ENCODE data around the gene CERS6. TPM values are rescaled to one million over a fixed set of nuclear protein-coding genes. Genes with fewer than 3 reads are reported as not detected.

The CERS6 gene
- total RNA-seq, 4 donors from 2014 or later, result 35.7 to 60.6 (median 39.2) TPM

DNA sequence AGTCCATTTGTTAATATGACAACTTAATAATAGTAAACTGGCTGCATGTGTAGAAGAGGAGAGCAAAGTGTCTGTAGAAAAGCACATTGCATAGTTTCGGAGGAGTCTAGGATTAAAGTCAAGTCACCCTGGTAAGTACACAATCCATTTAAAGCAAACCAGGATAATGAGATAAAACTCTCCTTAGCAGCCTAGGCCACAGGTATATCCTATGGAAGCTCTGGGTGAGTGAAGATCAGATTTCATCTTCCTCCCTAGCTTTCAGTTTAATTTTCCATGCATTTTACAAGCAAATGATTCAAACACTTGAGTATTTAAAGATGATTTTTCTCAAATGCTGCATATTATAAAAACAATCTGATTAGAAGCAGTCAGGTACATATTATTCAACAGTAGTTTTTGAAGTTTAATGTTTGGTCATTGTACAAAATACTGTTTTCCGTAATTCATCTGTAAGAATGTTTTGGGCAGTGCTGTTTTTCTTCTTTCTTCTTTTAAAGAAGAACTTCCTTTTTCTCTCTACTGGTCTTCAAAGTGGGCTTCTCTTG, 10.2 kb downstream of the CERS6 start:
- DNase-seq, result no peak
- no peak for TF ChIP-seq POLR2A (IDR thresholded peaks at IDR 0.05)
- no peak for TF ChIP-seq CTCF (IDR thresholded peaks at IDR 0.05)
- no peaks in the 10 kb centered on the region for H3K9me3 ChIP-seq
- H3K4me3 ChIP-seq (replicated peaks in 1 of 3), result no peak overlapping the region
- no peaks in the 10 kb centered on the region for H3K36me3 ChIP-seq
- 74 to 77% methylated on average over 2 of the region's 2 CpGs for WGBS, 2 donors
- no peak overlapping the region for H3K27ac ChIP-seq
- H3K4me1 ChIP-seq, result peaks cover 24 to 32% of the 10 kb centered on the region in 2 donors
- no peaks in the 10 kb centered on the region for H3K27me3 ChIP-seq
- intact Hi-C loops (cut with DNase I), result no loop called here

DNA sequence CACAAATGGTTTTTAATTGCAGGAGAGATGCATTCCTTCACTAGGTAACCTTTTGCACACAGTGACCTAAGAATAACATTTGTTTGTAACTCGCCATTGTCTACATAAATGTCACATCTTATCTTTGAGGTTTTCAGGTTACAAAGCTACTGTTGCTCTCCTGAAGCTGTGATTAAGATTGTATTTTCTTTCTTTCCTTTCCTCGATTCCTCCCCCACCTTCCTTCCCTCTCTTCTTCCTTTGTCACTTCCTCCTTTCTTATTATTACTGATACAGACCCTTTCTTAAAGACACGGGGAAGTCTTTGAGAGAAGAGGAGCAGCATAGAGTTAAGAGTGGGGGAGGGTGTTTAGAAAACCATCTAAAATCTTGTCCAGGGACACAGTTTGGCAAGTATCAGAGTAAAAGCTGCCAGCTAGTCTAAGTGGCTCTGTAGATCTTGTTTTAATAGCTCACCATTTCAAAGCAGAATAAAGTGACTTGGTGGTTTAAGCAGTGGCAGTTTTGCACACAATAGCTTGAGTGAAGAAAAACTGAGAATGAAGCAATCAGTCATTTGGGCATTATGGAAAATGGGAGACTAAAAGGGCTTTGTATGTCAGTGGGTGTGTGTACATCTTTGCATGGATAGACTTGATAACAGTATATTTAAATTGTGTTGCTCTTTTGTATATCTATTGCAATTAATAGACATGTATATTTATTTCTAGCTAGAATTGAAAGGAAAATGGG, 10.9 kb downstream of the CERS6 start:
- peak; percentile 33 to 37 for DNase-seq
- 16 to 19% methylated on average over 3 of the region's 3 CpGs for WGBS, 2 donors
- H3K27ac ChIP-seq, result no peak overlapping the region
- no peaks in the 10 kb centered on the region for H3K9me3 ChIP-seq
- no peaks in the 10 kb centered on the region for H3K27me3 ChIP-seq
- H3K4me1 ChIP-seq, result peaks cover 24 to 32% of the 10 kb centered on the region in 2 donors
- H3K36me3 ChIP-seq, result no peaks in the 10 kb centered on the region
- TF ChIP-seq CTCF (IDR thresholded peaks at IDR 0.05) (no peak), POLR2A (IDR thresholded peaks at IDR 0.05) (no peak)
- intact Hi-C loops (cut with DNase I), result no loop called here
- no peak overlapping the region for H3K4me3 ChIP-seq (replicated peaks in 1 of 3)

DNA sequence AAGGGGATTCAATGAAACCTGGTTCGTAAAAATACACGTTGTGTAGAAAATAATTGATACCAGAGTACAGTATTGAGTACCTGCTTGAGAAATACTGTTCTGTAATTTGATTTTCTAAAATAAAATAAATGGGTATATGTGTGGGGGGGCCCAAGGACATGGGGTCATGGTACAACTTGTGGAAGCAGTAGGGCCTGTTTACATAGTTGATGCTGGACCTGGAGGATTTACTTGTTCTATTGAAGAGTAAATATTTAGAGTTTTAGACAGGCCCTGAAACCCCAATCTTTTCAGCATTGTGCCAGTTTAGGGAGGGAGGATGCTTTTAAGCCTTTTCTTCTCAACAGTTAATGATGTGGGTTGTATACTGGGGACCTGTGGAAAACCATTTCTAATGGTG, 11.7 kb downstream of the CERS6 start:
- TF ChIP-seq CTCF (IDR thresholded peaks at IDR 0.05), result no peak
- Histone ChIP-seq H3K4me1 (peaks cover 24 to 32% of the 10 kb centered on the region in 2 donors), H3K4me3 (replicated peaks in 1 of 3) (no peak overlapping the region), H3K27ac (no peak overlapping the region), H3K27me3 (no peaks in the 10 kb centered on the region), H3K36me3 (no peaks in the 10 kb centered on the region), H3K9me3 (no peaks in the 10 kb centered on the region)
- 80 to 85% methylated on average over 2 of the region's 2 CpGs for WGBS, 2 donors
- intact Hi-C loops (cut with DNase I), result no loop called here
- DNase-seq, result no peak

DNA sequence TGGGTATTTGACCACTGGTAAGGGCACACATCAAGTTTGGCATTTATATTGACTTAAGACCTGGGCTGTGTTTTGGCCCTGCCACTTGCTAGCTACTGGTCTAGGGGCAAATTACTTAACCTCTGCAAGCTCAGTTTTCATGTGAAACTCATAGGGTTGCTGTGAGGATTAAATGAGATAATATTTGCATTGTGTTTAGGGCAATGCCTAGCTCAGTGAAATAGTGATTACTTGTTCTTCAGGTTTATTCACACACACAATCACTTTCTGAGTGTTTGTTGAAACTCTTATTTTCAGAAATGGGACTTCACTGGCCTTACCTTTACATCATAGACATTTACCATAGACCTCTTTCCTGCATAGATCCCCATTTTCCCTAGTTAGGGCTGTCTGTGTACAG, 12.3 kb downstream of the CERS6 start:
- Histone ChIP-seq H3K9me3 (no peaks in the 10 kb centered on the region), H3K27ac (no peak overlapping the region), H3K4me1 (peaks cover 24 to 32% of the 10 kb centered on the region in 2 donors), H3K4me3 (replicated peaks in 1 of 3) (no peak overlapping the region), H3K27me3 (no peaks in the 10 kb centered on the region), H3K36me3 (no peaks in the 10 kb centered on the region)
- TF ChIP-seq CTCF (IDR thresholded peaks at IDR 0.05) (no peak), POLR2A (IDR thresholded peaks at IDR 0.05) (no peak)
- intact Hi-C loops (cut with DNase I), result no loop called here
- DNase-seq, result no peak

GRCh38 chr2:168469281-168469988, 13.4 kb downstream of the CERS6 start:
- Histone ChIP-seq H3K9me3 (no peaks in the 10 kb centered on the region), H3K27ac (no peak overlapping the region), H3K4me1 (peaks cover 24 to 32% of the 10 kb centered on the region in 2 donors), H3K27me3 (no peaks in the 10 kb centered on the region), H3K36me3 (no peaks in the 10 kb centered on the region), H3K4me3 (replicated peaks in 1 of 3) (no peak overlapping the region)
- intact Hi-C loops (cut with DNase I), result no loop called here
- no peak for DNase-seq
- 89 to 94% methylated on average over 3 of the region's 3 CpGs for WGBS, 2 donors
- TF ChIP-seq POLR2A (IDR thresholded peaks at IDR 0.05), result no peak
- no peak for TF ChIP-seq CTCF (IDR thresholded peaks at IDR 0.05)

Measured in thyroid gland (tissue), 4 donors.